ENCODE data around the gene GPD1L. TPM values are rescaled to one million over a fixed set of nuclear protein-coding genes. Genes with fewer than 3 reads are reported as not detected.
A peak's percentile ranks its signal among the peaks of the same experiment; 100 is the strongest.
"Not testable (repeated sequence)": the region's sequence is repeated elsewhere in the genome, so short reads cannot be mapped to it uniquely, and the experiment has no call there.

Gene GPD1L
- total RNA-seq: 10.1 and 11.5 TPM in 2 replicates

- peaks cover 5% of the 10 kb centered on the region for H3K9me3 ChIP-seq (ENCODE audit: low read depth, low read length)
- H4K20me1 ChIP-seq (ENCODE audit: insufficient read depth, low read length): no peaks in the 10 kb centered on the region
- no peak within 1 kb of the TSS for H3K27ac ChIP-seq (ENCODE audit: low read depth, low read length)
- no peaks in the 10 kb centered on the region for H3K36me3 ChIP-seq (ENCODE audit: insufficient read depth, low read length)
- H3K27me3 ChIP-seq (ENCODE audit: insufficient read depth, low read length): no peaks in the 10 kb centered on the region
- no peak for TF ChIP-seq CTCF (IDR thresholded peaks at IDR 0.05; ENCODE audit: extremely low read depth, low read depth, low read length)
- peaks cover 19% of the 10 kb centered on the region for H3K4me1 ChIP-seq (ENCODE audit: insufficient read depth, low read length)
- peak within 1 kb of the TSS; percentile 96 for H3K4me2 ChIP-seq (ENCODE audit: insufficient read depth, low read length)
- peak; percentile 99 for DNase-seq (ENCODE audit: insufficient read length, low spot score, missing footprints)
- peak within 1 kb of the TSS; percentile 85 for H3K4me3 ChIP-seq (ENCODE audit: insufficient read depth, low read length)
- H3K79me2 ChIP-seq (ENCODE audit: insufficient read depth, low read length): no peaks in the 10 kb centered on the region
- peak within 1 kb of the TSS; percentile 98 for H2AFZ ChIP-seq (ENCODE audit: low read length)
Observed at GRCh38 chr3:32106132-32106928, at the start of gene GPD1L. Gene GPD1L, plus strand, starts transcription at chr3:32106620. Its CDS starts 92 bp downstream, at chr3:32106712.

DNA sequence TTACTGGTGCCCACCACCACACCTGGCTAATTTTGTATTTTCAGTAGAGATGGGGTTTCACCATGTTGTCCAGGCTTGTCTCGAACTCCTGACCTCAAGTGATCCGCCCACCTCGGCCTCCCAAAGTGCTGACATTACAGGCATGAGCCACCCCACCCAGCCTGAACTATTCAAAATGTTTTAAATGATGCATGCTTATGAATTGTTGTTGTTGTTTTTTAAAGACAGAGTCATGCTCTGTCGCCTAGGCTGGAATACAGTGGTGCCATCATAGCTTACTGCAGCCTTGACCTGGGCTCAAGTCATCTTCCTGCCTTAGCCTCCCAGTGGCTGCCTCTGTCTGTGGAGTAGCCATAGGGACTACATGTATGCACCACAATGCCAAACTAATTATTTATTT, 48.0 kb upstream of the GPD1L start:
- not testable (repeated sequence) for H2AFZ ChIP-seq (ENCODE audit: low read length); H3K79me2 ChIP-seq (ENCODE audit: insufficient read depth, low read length); H3K36me3 ChIP-seq (ENCODE audit: insufficient read depth, low read length); H3K27me3 ChIP-seq (ENCODE audit: insufficient read depth, low read length); H3K4me3 ChIP-seq (ENCODE audit: insufficient read depth, low read length); H3K27ac ChIP-seq (ENCODE audit: low read depth, low read length); DNase-seq (ENCODE audit: insufficient read length, low spot score, missing footprints); H3K4me2 ChIP-seq (ENCODE audit: insufficient read depth, low read length); H4K20me1 ChIP-seq (ENCODE audit: insufficient read depth, low read length); H3K9me3 ChIP-seq (ENCODE audit: low read depth, low read length); H3K4me1 ChIP-seq (ENCODE audit: insufficient read depth, low read length)

DNA sequence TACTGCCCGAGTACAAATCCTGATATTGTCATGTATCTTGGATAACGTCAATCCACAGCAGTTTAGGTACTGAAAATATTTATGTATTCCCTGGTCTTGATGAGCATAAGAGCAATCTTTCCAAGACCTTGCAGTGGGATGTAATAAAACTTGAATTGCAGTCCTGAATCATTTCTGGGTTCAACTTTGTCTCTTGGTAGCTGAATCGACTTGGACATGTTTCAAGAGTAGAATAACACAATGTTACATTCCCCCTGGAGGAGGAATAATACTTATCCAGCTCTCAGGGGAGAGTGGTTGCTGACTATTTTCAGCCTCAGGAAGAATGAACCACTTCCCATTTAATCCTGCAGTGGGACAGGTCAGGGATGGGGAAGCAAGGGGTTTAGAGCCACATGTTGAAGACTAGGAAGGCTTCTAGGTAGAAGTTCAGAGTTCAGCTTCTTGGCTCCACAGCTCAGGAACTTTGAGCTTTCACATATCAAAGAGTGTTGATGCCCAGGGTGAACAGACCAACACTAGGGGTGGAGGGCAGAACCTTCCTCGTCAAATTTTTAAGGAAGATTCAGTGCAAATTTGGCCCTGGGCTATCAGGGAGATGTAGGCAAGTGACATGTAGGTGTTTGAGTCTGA, 43.4 kb upstream of the GPD1L start:
- Histone ChIP-seq H3K4me1 (ENCODE audit: insufficient read depth, low read length) (no peaks in the 10 kb centered on the region), H3K4me2 (ENCODE audit: insufficient read depth, low read length) (no peak overlapping the region), H3K36me3 (ENCODE audit: insufficient read depth, low read length) (no peaks in the 10 kb centered on the region), H3K79me2 (ENCODE audit: insufficient read depth, low read length) (no peaks in the 10 kb centered on the region), H3K4me3 (ENCODE audit: insufficient read depth, low read length) (no peak overlapping the region), H3K27me3 (ENCODE audit: insufficient read depth, low read length) (no peaks in the 10 kb centered on the region), H2AFZ (ENCODE audit: low read length) (no peak overlapping the region), H4K20me1 (ENCODE audit: insufficient read depth, low read length) (no peaks in the 10 kb centered on the region), H3K9me3 (ENCODE audit: low read depth, low read length) (no peaks in the 10 kb centered on the region), H3K27ac (ENCODE audit: low read depth, low read length) (no peak overlapping the region)
- TF ChIP-seq CTCF (IDR thresholded peaks at IDR 0.05; ENCODE audit: extremely low read depth, low read depth, low read length): no peak
- DNase-seq (ENCODE audit: insufficient read length, low spot score, missing footprints): no peak

GRCh38 chr3:32066686-32067085, 39.7 kb upstream of the GPD1L start:
- Histone ChIP-seq H3K79me2 (ENCODE audit: insufficient read depth, low read length) (no peaks in the 10 kb centered on the region), H3K27ac (ENCODE audit: low read depth, low read length) (no peak overlapping the region), H4K20me1 (ENCODE audit: insufficient read depth, low read length) (no peaks in the 10 kb centered on the region), H3K36me3 (ENCODE audit: insufficient read depth, low read length) (no peaks in the 10 kb centered on the region), H3K4me3 (ENCODE audit: insufficient read depth, low read length) (no peak overlapping the region), H3K9me3 (ENCODE audit: low read depth, low read length) (no peaks in the 10 kb centered on the region), H3K4me1 (ENCODE audit: insufficient read depth, low read length) (no peaks in the 10 kb centered on the region), H3K4me2 (ENCODE audit: insufficient read depth, low read length) (no peak overlapping the region), H2AFZ (ENCODE audit: low read length) (no peak overlapping the region), H3K27me3 (ENCODE audit: insufficient read depth, low read length) (no peaks in the 10 kb centered on the region)
- TF ChIP-seq CTCF (IDR thresholded peaks at IDR 0.05; ENCODE audit: extremely low read depth, low read depth, low read length): no peak
- no peak for DNase-seq (ENCODE audit: insufficient read length, low spot score, missing footprints)

DNA sequence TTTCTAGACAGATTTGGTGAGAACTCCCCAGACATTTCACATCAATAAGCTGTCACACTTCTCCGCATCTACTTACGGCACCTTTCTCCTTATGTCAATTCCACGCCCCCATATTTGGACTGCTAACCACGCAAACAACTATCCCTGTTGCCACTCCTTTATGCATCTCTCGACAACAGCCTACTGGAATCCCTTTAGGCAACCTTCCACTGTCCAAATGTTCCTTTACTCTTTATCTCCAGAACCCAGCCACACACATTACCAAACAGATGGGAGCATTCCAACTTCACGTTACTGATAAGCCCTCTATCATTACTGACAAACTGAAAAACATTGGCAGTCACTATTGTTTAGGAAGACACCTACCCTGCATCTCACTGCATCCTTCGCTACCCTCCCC, 32.2 kb upstream of the GPD1L start:
- not testable (repeated sequence) for H3K27ac ChIP-seq (ENCODE audit: low read depth, low read length); H3K36me3 ChIP-seq (ENCODE audit: insufficient read depth, low read length); H3K4me3 ChIP-seq (ENCODE audit: insufficient read depth, low read length); H3K79me2 ChIP-seq (ENCODE audit: insufficient read depth, low read length); H2AFZ ChIP-seq (ENCODE audit: low read length); H3K27me3 ChIP-seq (ENCODE audit: insufficient read depth, low read length); DNase-seq (ENCODE audit: insufficient read length, low spot score, missing footprints); H4K20me1 ChIP-seq (ENCODE audit: insufficient read depth, low read length); H3K9me3 ChIP-seq (ENCODE audit: low read depth, low read length); H3K4me2 ChIP-seq (ENCODE audit: insufficient read depth, low read length)
- H3K4me1 ChIP-seq (ENCODE audit: insufficient read depth, low read length): peaks cover 11% of the 10 kb centered on the region
